Endothelial cell (in vitro differentiated cells): ENCODE measurements around the gene COL12A1. TPM values are rescaled to one million over a fixed set of nuclear protein-coding genes. Genes with fewer than 3 reads are reported as not detected.

Experiments used
- DNase-seq: peaks from one replicate; pipeline ENCODE4 v3.0.0; 2021; ENCODE audit warnings: low spot score
- H3K27ac Mint-ChIP-seq: one replicate; pipeline ENCODE4 v1.8.0; 2021; ENCODE audit warnings: mixed read lengths, inconsistent platforms; ENCODE audit not compliant: unreplicated experiment
- H3K27me3 Mint-ChIP-seq: one replicate; pipeline ENCODE4 v1.8.0; 2021; ENCODE audit warnings: mild to moderate bottlenecking, moderate library complexity, mixed read lengths, inconsistent platforms; ENCODE audit not compliant: unreplicated experiment
- H3K36me3 Mint-ChIP-seq: one replicate; pipeline ENCODE4 v1.8.0; 2021; ENCODE audit warnings: mild to moderate bottlenecking, low read depth, mixed read lengths, inconsistent platforms; ENCODE audit not compliant: unreplicated experiment
- H3K4me1 Mint-ChIP-seq: one replicate; pipeline ENCODE4 v1.8.0; 2021; ENCODE audit warnings: mild to moderate bottlenecking, mixed read lengths, inconsistent platforms; ENCODE audit not compliant: unreplicated experiment
- H3K4me3 Mint-ChIP-seq: one replicate; pipeline ENCODE4 v1.8.0; 2021; ENCODE audit warnings: mild to moderate bottlenecking, mixed read lengths, inconsistent platforms; ENCODE audit not compliant: unreplicated experiment
- H3K9me3 Mint-ChIP-seq: one replicate; pipeline ENCODE4 v1.8.0; 2021; ENCODE audit warnings: mixed read lengths, inconsistent platforms; ENCODE audit not compliant: unreplicated experiment
- total RNA-seq: library from RNA; stranded (reverse); fragmentation: NEBNext Ultra II Directional; extraction: Animal tissue kit (Norgen Biotek cat#: 25700); gene quantifications from one replicate; pipeline ENCODE4 v1.2.1, GENCODE V29; 2021; ENCODE audit not compliant: unreplicated experiment
- TF ChIP-seq, protein P1 (sequence below): fragments of 200-600 bp; sonication (generic); IDR thresholded peaks from one replicate; pipeline ENCODE4 v1.5.0; 2021; ENCODE audit warnings: antibody characterized with exemption; ENCODE audit not compliant: unreplicated experiment

COL12A1 gene
- total RNA-seq, 1 donor from 2014 or later, result 6.3 TPM

DNA sequence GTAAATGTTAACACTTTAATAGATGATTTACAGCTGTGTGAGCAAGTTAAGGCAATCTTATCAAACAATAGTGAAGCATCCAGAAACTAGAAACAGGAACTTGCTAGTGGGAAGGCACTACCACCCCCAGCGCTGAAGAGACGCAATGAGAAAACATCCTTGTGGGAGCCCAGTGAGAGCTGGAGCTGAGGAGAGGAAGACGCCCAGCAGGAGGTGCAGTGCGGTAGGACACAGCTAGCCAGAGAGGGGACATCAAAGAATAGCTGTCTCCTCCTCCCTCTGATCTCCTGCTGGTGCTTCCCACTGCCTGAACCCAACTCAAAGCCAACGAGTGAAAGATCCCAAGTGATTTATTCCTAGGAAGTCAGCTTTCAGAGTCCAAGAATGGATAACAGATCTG lies 140.3 kb downstream of the COL12A1 start:
- no peaks in the 10 kb centered on the region for H3K9me3 Mint-ChIP-seq
- TF ChIP-seq, protein P1, sequence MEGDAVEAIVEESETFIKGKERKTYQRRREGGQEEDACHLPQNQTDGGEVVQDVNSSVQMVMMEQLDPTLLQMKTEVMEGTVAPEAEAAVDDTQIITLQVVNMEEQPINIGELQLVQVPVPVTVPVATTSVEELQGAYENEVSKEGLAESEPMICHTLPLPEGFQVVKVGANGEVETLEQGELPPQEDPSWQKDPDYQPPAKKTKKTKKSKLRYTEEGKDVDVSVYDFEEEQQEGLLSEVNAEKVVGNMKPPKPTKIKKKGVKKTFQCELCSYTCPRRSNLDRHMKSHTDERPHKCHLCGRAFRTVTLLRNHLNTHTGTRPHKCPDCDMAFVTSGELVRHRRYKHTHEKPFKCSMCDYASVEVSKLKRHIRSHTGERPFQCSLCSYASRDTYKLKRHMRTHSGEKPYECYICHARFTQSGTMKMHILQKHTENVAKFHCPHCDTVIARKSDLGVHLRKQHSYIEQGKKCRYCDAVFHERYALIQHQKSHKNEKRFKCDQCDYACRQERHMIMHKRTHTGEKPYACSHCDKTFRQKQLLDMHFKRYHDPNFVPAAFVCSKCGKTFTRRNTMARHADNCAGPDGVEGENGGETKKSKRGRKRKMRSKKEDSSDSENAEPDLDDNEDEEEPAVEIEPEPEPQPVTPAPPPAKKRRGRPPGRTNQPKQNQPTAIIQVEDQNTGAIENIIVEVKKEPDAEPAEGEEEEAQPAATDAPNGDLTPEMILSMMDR, result no peak
- no peaks in the 10 kb centered on the region for H3K36me3 Mint-ChIP-seq
- H3K27ac Mint-ChIP-seq, result no peak overlapping the region
- H3K4me3 Mint-ChIP-seq, result no peak overlapping the region
- H3K4me1 Mint-ChIP-seq, result peaks cover 5% of the 10 kb centered on the region
- no peaks in the 10 kb centered on the region for H3K27me3 Mint-ChIP-seq
- no peak for DNase-seq

DNA sequence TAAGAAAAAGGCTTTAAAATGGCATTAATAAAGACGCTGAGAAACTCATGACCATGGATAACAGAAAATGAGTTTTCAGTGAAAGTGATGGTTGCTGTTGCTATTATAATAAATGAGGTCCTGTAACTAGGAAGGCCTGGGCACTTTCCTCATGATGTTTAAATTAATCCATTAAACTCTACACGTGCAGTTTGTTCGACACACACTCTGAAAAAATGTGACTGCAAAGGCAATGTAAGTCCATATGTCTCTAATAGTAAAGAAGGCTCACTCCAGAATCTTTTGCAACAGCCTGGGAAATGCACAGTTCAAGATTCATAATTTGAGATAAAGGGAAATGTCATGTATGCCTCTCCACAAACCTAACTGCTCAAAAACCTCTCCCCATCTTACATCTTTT lies 153.4 kb downstream of the COL12A1 start:
- H3K27me3 Mint-ChIP-seq, result peaks cover 3% of the 10 kb centered on the region
- no peaks in the 10 kb centered on the region for H3K4me1 Mint-ChIP-seq
- DNase-seq, result no peak
- H3K36me3 Mint-ChIP-seq, result no peaks in the 10 kb centered on the region
- no peak overlapping the region for H3K27ac Mint-ChIP-seq
- TF ChIP-seq, protein P1, result no peak
- H3K9me3 Mint-ChIP-seq, result no peaks in the 10 kb centered on the region
- no peak overlapping the region for H3K4me3 Mint-ChIP-seq

DNA sequence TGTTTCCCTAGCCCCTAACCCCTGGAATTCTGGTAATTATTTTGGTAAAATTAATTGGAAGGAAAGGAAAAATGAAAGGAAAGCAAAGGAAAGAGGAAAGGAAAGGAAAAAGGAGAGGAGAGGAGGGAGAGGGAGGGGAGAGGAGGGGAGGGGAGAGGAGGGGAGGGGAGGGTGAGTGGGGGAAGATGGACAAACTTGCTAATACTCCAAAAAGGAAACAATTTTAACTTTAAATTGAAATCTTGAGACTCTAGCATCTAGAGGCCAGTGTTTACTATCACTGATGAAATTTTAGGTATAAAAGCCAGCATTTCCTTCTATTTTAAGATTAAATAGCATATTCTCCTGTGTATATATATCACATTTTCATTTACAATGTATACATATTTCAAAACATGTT lies 156.5 kb downstream of the COL12A1 start:
- no peaks in the 10 kb centered on the region for H3K36me3 Mint-ChIP-seq
- no peaks in the 10 kb centered on the region for H3K4me1 Mint-ChIP-seq

DNA sequence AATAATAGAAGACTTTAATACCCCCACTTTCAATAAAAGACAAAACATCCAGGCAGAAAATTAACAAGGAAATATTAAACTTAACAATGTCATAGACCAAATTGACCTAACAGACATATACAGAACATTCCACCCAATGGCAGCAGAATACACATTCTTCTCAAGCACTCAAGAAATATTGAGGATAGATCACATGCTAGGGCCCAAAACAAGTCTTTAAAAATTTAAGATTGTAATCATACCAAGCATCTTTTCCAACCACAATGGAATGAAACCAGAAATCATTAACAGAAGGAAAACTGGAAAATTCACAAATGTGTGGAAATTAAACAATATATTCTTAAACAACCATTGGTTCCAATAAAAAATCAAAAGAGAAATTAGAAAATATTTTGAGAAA lies 161.0 kb downstream of the COL12A1 start:
- Mint-ChIP-seq H3K4me1 (no peaks in the 10 kb centered on the region), H3K9me3 (no peaks in the 10 kb centered on the region), H3K4me3 (no peak overlapping the region), H3K36me3 (no peaks in the 10 kb centered on the region), H3K27ac (no peak overlapping the region), H3K27me3 (peaks cover 3% of the 10 kb centered on the region)
- no peak for DNase-seq
- TF ChIP-seq, protein P1, result no peak

More for the DNA sequence above, 156.5 kb downstream of the COL12A1 start:
- H3K27ac Mint-ChIP-seq, result no peak overlapping the region
- no peaks in the 10 kb centered on the region for H3K9me3 Mint-ChIP-seq
- peaks cover under 1% of the 10 kb centered on the region for H3K27me3 Mint-ChIP-seq
- TF ChIP-seq, protein P1, result no peak
- no peak for DNase-seq
- H3K4me3 Mint-ChIP-seq, result no peak overlapping the region

DNA sequence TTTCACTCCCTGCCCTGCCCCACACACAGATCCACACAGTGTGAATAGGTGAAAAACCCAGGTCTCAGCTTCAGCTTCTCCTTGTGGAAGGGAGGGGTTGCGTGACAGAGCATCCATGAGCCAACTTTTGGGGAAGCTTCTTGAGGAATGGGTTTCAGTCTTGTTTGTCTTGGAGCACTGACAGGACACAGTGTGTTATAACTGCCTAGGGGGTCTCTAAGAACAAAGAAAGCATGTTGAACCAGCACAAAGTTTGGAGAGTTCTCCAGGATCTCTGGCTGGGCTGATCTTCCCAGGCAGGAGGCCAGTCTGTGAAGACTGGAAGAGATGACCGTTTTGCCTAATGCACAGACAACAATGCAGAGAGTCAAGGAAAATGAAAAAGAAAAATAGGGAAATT lies 164.5 kb downstream of the COL12A1 start:
- no peaks in the 10 kb centered on the region for H3K9me3 Mint-ChIP-seq
- DNase-seq, result no peak
- no peak overlapping the region for H3K4me3 Mint-ChIP-seq
- TF ChIP-seq, protein P1, result no peak
- no peaks in the 10 kb centered on the region for H3K36me3 Mint-ChIP-seq
- H3K27me3 Mint-ChIP-seq, result peaks cover 3% of the 10 kb centered on the region
- no peak overlapping the region for H3K27ac Mint-ChIP-seq
- H3K4me1 Mint-ChIP-seq, result no peaks in the 10 kb centered on the region

Other genes starting within 250 kb of the COL12A1 start
- 341 TPM for gene COX7A2, start 37.7 kb upstream of the COL12A1 start, total RNA-seq
- gene TMEM30A, start 78.7 kb upstream of the COL12A1 start, total RNA-seq, result 99.4 TPM